A673 (cell line): ENCODE results near the gene SLC28A1. TPM values are rescaled to one million over a fixed set of nuclear protein-coding genes. Genes with fewer than 3 reads are reported as not detected.

ENCODE experiments used
- BruUV-seq: library from RNA; stranded (reverse); fragments of 400-500 nt; replicated peaks from 2 replicates; lab custom pipeline; 2021; lab: Mats Ljungman, UMichigan
- CTCF ChIA-PET: fragments of 300-600 bp; sonication (Branson Sonifier 250); formaldehyde crosslinking; loops from one replicate; lab custom pipeline; 2022; ENCODE audit warnings: antibody characterized with exemption; lab: Charles Lee
- POLR2A ChIA-PET: fragments of 300-600 bp; sonication (Branson Sonifier 250); formaldehyde crosslinking; loops from one replicate; lab custom pipeline; 2022; ENCODE audit warnings: antibody characterized with exemption; ENCODE audit not compliant: low non-redundant PET; lab: Charles Lee
- DNase-seq: peaks from one replicate; pipeline ENCODE4 v3.0.0-alpha.2; 2015; ENCODE audit warnings: low spot score
- H3K27ac ChIP-seq: fragments of 200-600 bp; sonication (generic); 2 replicates; pipeline ENCODE4 v1.5.1; 2016; ENCODE audit warnings: mixed run types, low read depth, mild to moderate bottlenecking, mixed read lengths, antibody characterized with exemption, low read length; ENCODE audit not compliant: poor library complexity, severe bottlenecking
- H3K27me3 ChIP-seq: fragments of 200-600 bp; sonication (generic); replicated peaks from 2 replicates; pipeline ENCODE4 v1.6.1; 2017; ENCODE audit warnings: mixed run types, low read depth, mild to moderate bottlenecking, mixed read lengths, antibody characterized with exemption, low read length; ENCODE audit not compliant: insufficient read depth, poor library complexity
- H3K36me3 ChIP-seq: fragments of 200-600 bp; sonication (generic); 2 replicates; pipeline ENCODE4 v1.6.1; 2016; ENCODE audit warnings: mixed run types, mild to moderate bottlenecking, mixed read lengths, antibody characterized with exemption, low read length; ENCODE audit not compliant: insufficient read depth, poor library complexity, severe bottlenecking
- H3K4me1 ChIP-seq: fragments of 200-600 bp; sonication (generic); 2 replicates; pipeline ENCODE4 v1.6.1; 2017; ENCODE audit warnings: mixed run types, mild to moderate bottlenecking, mixed read lengths, antibody characterized with exemption, low read length; ENCODE audit not compliant: insufficient read depth, poor library complexity, severe bottlenecking
- H3K4me3 ChIP-seq: fragments of 200-600 bp; sonication (generic); 2 replicates; pipeline ENCODE4 v1.5.1; 2016; ENCODE audit warnings: low read depth, mixed run types, mild to moderate bottlenecking, mixed read lengths, low read length; ENCODE audit not compliant: poor library complexity, severe bottlenecking
- H3K9me3 ChIP-seq: fragments of 200-600 bp; sonication (generic); 2 replicates; pipeline ENCODE4 v1.6.1; 2016; ENCODE audit warnings: mixed run types, low read depth, mild to moderate bottlenecking, mixed read lengths, antibody characterized with exemption, low read length; ENCODE audit not compliant: poor library complexity, severe bottlenecking
- CTCF ChIP-seq: fragments of 300-800, 200-600 bp; sonication (generic); conservative IDR thresholded peaks from 2 replicates; pipeline ENCODE4 v1.5.1; 2017; ENCODE audit warnings: low read depth, mild to moderate bottlenecking, antibody characterized with exemption, low read length, moderate library complexity, mixed read lengths
- EZH2 ChIP-seq: fragments of 200-600 bp; sonication (generic); IDR thresholded peaks from 2 replicates; pipeline ENCODE4 v1.6.1; 2017; ENCODE audit warnings: borderline replicate concordance, low read depth, mild to moderate bottlenecking, mixed read lengths, antibody characterized with exemption, low read length; ENCODE audit not compliant: poor library complexity, severe bottlenecking
- intact Hi-C: fragments of 100-400 bp; cut with micrococcal nuclease; formaldehyde crosslinking; loops from one replicate; pipeline ENCODE4 v1.10.0; 2022; ENCODE audit not compliant: unreplicated experiment
- total RNA-seq: library from RNA; stranded (reverse); gene quantifications from 2 replicates; pipeline ENCODE4 v1.2.3, GENCODE V29; 2021

The SLC28A1 gene
- total RNA-seq, 1 experiment from 2014 or later = not detected

GRCh38 chr15:84889991-84890669, 5.7 kb downstream of the SLC28A1 start:
- H3K27me3 ChIP-seq = no peaks in the 10 kb centered on the region
- H3K4me3 ChIP-seq = no peak overlapping the region
- H3K4me1 ChIP-seq = no peaks in the 10 kb centered on the region
- POLR2A ChIA-PET = no interaction called here
- no TSS peak for BruUV-seq
- no peak for DNase-seq
- intact Hi-C loops = no loop called here
- H3K9me3 ChIP-seq = no peaks in the 10 kb centered on the region
- no peak overlapping the region for H3K27ac ChIP-seq
- TF ChIP-seq EZH2 = no peak
- TF ChIP-seq CTCF = no peak
- CTCF ChIA-PET = no interaction called here
- H3K36me3 ChIP-seq = no peaks in the 10 kb centered on the region

DNA sequence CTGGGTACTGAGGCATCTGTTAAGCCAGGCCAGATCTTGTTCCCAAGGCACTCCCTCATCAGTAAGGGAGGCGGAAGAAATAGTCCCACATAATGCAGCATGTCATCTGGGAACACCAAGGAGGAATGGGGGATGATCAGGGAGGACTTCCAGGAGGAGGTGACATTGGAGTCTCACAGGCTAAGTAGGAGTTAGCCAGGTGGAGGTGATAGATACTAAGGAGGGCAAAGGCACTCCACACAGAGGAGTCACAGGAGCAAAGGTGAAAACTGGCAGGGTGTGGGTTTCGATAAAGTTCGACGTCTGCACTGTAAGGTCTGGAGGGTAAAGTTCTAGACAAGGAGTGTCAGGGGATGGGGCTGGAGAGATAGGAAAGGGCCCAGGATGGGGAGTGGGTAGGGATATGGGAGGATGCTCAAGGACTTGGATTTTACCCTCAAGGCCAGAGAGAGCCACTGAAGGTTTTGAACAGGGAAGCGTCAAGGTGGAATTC, 6.3 kb downstream of the SLC28A1 start:
- no peak for DNase-seq
- intact Hi-C loops = no loop called here
- BruUV-seq = no TSS peak
- Histone ChIP-seq H3K9me3 (no peaks in the 10 kb centered on the region), H3K27me3 (no peaks in the 10 kb centered on the region), H3K27ac (no peak overlapping the region), H3K36me3 (no peaks in the 10 kb centered on the region), H3K4me1 (no peaks in the 10 kb centered on the region), H3K4me3 (no peak overlapping the region)
- POLR2A ChIA-PET = no interaction called here
- TF ChIP-seq EZH2 = no peak
- no peak for TF ChIP-seq CTCF
- CTCF ChIA-PET = no interaction called here

- ChIA-PET POLR2A (no interaction called here), CTCF (no interaction called here)
- DNase-seq = no peak
- Histone ChIP-seq H3K36me3 (no peaks in the 10 kb centered on the region), H3K4me1 (no peaks in the 10 kb centered on the region), H3K4me3 (no peak overlapping the region), H3K27ac (no peak overlapping the region), H3K9me3 (no peaks in the 10 kb centered on the region), H3K27me3 (no peaks in the 10 kb centered on the region)
- intact Hi-C loops = no loop called here
- no peak for TF ChIP-seq EZH2
- no peak for TF ChIP-seq CTCF
- no TSS peak for BruUV-seq
These were observed 6.9 kb downstream of the SLC28A1 start for GRCh38 chr15:84891339-84891738.
